CD4-positive, alpha-beta memory T cell (primary cell): ENCODE data around the gene FN3KRP. TPM values are rescaled to one million over a fixed set of nuclear protein-coding genes. Genes with fewer than 3 reads are reported as not detected.

Experiments used
- CTCF ChIA-PET: fragments of 350-600 bp; sonication (Branson Sonifier 250); formaldehyde crosslinking; loops from one replicate; lab custom pipeline; 2021; ENCODE audit warnings: inconsistent platforms; ENCODE audit not compliant: partially characterized antibody; lab: Charles Lee
- POLR2A ChIA-PET: fragments of 350-600 bp; sonication (Branson Sonifier 250); formaldehyde crosslinking; loops from one replicate; lab custom pipeline; 2021; ENCODE audit not compliant: partially characterized antibody; lab: Charles Lee
- DNase-seq, 5 donors: peaks; one replicate each; pipeline versions ENCODE4 v3.0.0 to v3.0.0-alpha.2; 2020 to 2022; ENCODE audit warnings: mixed read lengths in 1 of 5
- H3K27ac ChIP-seq: one replicate; pipeline ENCODE4 v1.7.0; 2013; ENCODE audit warnings: low read depth, low read length
- H3K27me3 ChIP-seq: 2 replicates; pipeline ENCODE4 v1.7.0; 2013; ENCODE audit warnings: mild to moderate bottlenecking, low read length, moderate library complexity; ENCODE audit not compliant: insufficient read depth
- H3K36me3 ChIP-seq: 2 replicates; pipeline ENCODE4 v1.7.0; 2013; ENCODE audit warnings: mild to moderate bottlenecking, low read length, moderate library complexity; ENCODE audit not compliant: insufficient read depth
- H3K4me1 ChIP-seq: 2 replicates; pipeline ENCODE4 v1.7.0; 2013; ENCODE audit warnings: mild to moderate bottlenecking, low read length, moderate library complexity; ENCODE audit not compliant: insufficient read depth
- H3K4me3 ChIP-seq, 2 donors: one replicate each; pipeline ENCODE4 v1.7.0; 2013; ENCODE audit warnings: low read length in 2 of 2, mild to moderate bottlenecking in 1 of 2
- H3K9me3 ChIP-seq, 2 donors: one replicate each; pipeline ENCODE4 v1.7.0; 2013; ENCODE audit warnings: low read length in 2 of 2, control low read depth in 1 of 2; ENCODE audit not compliant: control insufficient read depth in 1 of 2
- H3K27ac Mint-ChIP-seq, 7 donors: one replicate each; pipeline ENCODE4 v1.8.0; 2020 to 2021; ENCODE audit warnings: mixed read lengths in 7 of 7, mild to moderate bottlenecking in 6 of 7, inconsistent platforms in 3 of 7, moderate library complexity in 3 of 7
- H3K27me3 Mint-ChIP-seq, 2 donors: one replicate each; pipeline ENCODE4 v1.8.0; 2020 to 2021; ENCODE audit warnings: mixed read lengths in 2 of 2
- H3K36me3 Mint-ChIP-seq, 2 donors: one replicate each; pipeline ENCODE4 v1.8.0; 2020 to 2021; ENCODE audit warnings: mixed read lengths in 2 of 2, inconsistent platforms in 1 of 2, mild to moderate bottlenecking in 1 of 2
- H3K4me1 Mint-ChIP-seq, 4 donors: one replicate each; pipeline ENCODE4 v1.8.0; 2020 to 2021; ENCODE audit warnings: mixed read lengths in 4 of 4, mild to moderate bottlenecking in 1 of 4
- H3K4me3 Mint-ChIP-seq, 8 donors: one replicate each; pipeline ENCODE4 v1.8.0; 2020 to 2021; ENCODE audit warnings: mixed read lengths in 8 of 8, mild to moderate bottlenecking in 7 of 8, moderate library complexity in 6 of 8, inconsistent platforms in 3 of 8
- H3K9me3 Mint-ChIP-seq, 8 donors: one replicate each; pipeline ENCODE4 v1.8.0; 2020 to 2021; ENCODE audit warnings: mixed read lengths in 8 of 8, mild to moderate bottlenecking in 5 of 8, inconsistent platforms in 3 of 8, moderate library complexity in 1 of 8
- intact Hi-C: fragments of 100-400 bp; cut with micrococcal nuclease; formaldehyde crosslinking; loops from one replicate; pipeline ENCODE4 v1.15.1; 2023
- polyA plus RNA-seq, 2 donors: library from polyadenylated mRNA; unstranded; fragments of 300-500 nt; fragmentation: Illumina TruSeq; gene quantifications; one replicate each; pipeline ENCODE4 v1.2.3, GENCODE V29; 2021
- total RNA-seq, 2 experiments: library from RNA; stranded (reverse); gene quantifications; one replicate each; pipeline ENCODE4 v1.2.3, GENCODE V29; 2021

Gene FN3KRP
- total and polyA plus RNA-seq, 4 experiments from 2014 or later, result 24.6 to 65.2 (median 37.1) TPM

GRCh38 chr17:82683534-82683933 is 33.0 kb upstream of the FN3KRP start:
- Mint-ChIP-seq H3K4me1 (no peaks in the 10 kb centered on the region), H3K27me3 (no peaks in the 10 kb centered on the region), H3K36me3 (peaks cover 7 to 11% of the 10 kb centered on the region in 2 donors), H3K27ac (no peak overlapping the region), H3K4me3 (no peak overlapping the region), H3K9me3 (peaks cover 0 to 15% (median 10%) of the 10 kb centered on the region in 8 donors)
- Histone ChIP-seq H3K4me1 (no peaks in the 10 kb centered on the region), H3K36me3 (no peaks in the 10 kb centered on the region), H3K9me3 (no peaks in the 10 kb centered on the region), H3K27me3 (no peaks in the 10 kb centered on the region), H3K27ac (no peak overlapping the region), H3K4me3 (no peak overlapping the region)
- ChIA-PET CTCF (no interaction called here), POLR2A (no interaction called here)
- DNase-seq, result no peak
- intact Hi-C loops, result no loop called here

DNA sequence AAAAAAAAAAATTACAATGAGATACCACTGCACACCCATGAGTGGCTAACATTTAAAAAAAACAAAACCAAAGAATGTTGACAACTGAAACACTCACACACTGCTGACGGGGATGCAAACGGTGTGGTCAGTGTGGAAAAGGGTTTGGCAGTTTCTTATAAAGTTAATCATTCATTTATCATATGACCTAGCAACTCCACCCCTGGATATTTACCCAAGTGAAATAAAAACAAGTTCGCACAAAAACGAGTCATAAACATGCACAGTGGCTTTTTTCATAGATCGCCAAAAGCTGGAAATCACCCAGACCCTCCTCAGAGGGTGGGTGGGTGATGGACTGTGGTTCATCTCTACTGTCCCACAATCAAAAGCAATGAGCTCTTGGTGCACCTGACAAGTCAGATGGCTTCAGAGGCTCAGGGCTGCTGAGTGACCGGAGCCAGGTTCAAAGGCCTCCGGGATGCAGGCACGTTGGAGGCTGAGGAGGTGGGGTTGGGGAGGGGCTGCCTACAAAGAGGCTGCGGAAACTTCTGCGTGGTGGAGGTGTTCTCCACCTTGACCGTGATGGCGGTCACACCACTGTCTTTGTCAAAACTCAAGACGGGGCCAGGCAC is 32.2 kb upstream of the FN3KRP start:
- no peaks in the 10 kb centered on the region for H3K4me1 ChIP-seq
- Mint-ChIP-seq H3K4me3 (no peak overlapping the region), H3K27ac (no peak overlapping the region), H3K4me1 (no peaks in the 10 kb centered on the region), H3K27me3 (no peaks in the 10 kb centered on the region), H3K9me3 (peaks cover 0 to 15% (median 10%) of the 10 kb centered on the region in 8 donors), H3K36me3 (peaks cover 7 to 11% of the 10 kb centered on the region in 2 donors)
- no peak overlapping the region for H3K27ac ChIP-seq
- H3K27me3 ChIP-seq, result no peaks in the 10 kb centered on the region
- H3K36me3 ChIP-seq, result no peaks in the 10 kb centered on the region
- H3K4me3 ChIP-seq, result no peak overlapping the region
- POLR2A ChIA-PET, result no interaction called here
- CTCF ChIA-PET, result no interaction called here
- no peaks in the 10 kb centered on the region for H3K9me3 ChIP-seq
- no peak for DNase-seq
- intact Hi-C loops, result no loop called here

DNA sequence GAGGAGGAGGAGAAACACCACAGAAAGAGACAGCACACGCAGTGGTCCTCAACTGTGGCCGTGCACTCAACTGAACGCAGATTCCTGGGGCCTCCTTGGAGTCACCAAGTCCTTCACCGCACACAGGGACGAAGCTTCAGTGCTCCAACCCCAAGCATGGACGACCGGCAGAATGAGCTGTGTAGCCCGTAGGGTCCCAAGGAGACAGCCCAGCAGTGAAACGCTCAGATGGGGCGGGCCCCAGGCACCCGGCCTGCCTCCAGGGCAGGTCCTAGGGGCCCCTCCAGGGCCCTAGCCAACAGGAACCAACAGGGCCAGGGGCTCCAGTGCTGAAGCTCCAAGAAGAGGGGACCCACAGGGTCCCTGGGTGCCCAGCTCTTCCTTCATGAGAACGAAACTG is 31.2 kb upstream of the FN3KRP start:
- no peak overlapping the region for H3K27ac ChIP-seq
- no peak overlapping the region for H3K27ac Mint-ChIP-seq
- peaks cover 9 to 16% of the 10 kb centered on the region in 2 donors for H3K36me3 Mint-ChIP-seq
- no peaks in the 10 kb centered on the region for H3K27me3 Mint-ChIP-seq
- POLR2A ChIA-PET, result no interaction called here
- no peaks in the 10 kb centered on the region for H3K36me3 ChIP-seq
- H3K9me3 ChIP-seq, result no peaks in the 10 kb centered on the region
- CTCF ChIA-PET, result interaction anchor here (0.7 kb wide), 1 partner anchor 17 kb away, joined by 3 read pairs; no protein-coding TSS in a partner anchor
- no peak for DNase-seq
- H3K4me1 Mint-ChIP-seq, result no peaks in the 10 kb centered on the region
- intact Hi-C loops, result no loop called here
- H3K9me3 Mint-ChIP-seq, result peaks cover 0 to 15% (median 10%) of the 10 kb centered on the region in 8 donors
- H3K4me3 Mint-ChIP-seq, result no peak overlapping the region
- no peaks in the 10 kb centered on the region for H3K27me3 ChIP-seq
- H3K4me3 ChIP-seq, result no peak overlapping the region
- no peaks in the 10 kb centered on the region for H3K4me1 ChIP-seq

GRCh38 chr17:82686366-82687324 is 29.9 kb upstream of the FN3KRP start:
- peaks cover 9 to 19% of the 10 kb centered on the region in 2 donors for H3K36me3 Mint-ChIP-seq
- Histone ChIP-seq H3K27ac (no peak overlapping the region), H3K9me3 (no peaks in the 10 kb centered on the region), H3K36me3 (no peaks in the 10 kb centered on the region), H3K4me1 (no peaks in the 10 kb centered on the region), H3K27me3 (no peaks in the 10 kb centered on the region), H3K4me3 (no peak overlapping the region)
- ChIA-PET POLR2A (no interaction called here), CTCF (interaction anchor here (0.5 kb wide), 1 partner anchor 111 kb away, joined by 3 read pairs; no protein-coding TSS in a partner anchor)
- H3K27me3 Mint-ChIP-seq, result no peaks in the 10 kb centered on the region
- peaks cover 0 to 10% (median 7%) of the 10 kb centered on the region in 8 donors for H3K9me3 Mint-ChIP-seq
- H3K4me1 Mint-ChIP-seq, result no peaks in the 10 kb centered on the region
- H3K4me3 Mint-ChIP-seq, result no peak overlapping the region
- no peak overlapping the region for H3K27ac Mint-ChIP-seq
- no peak for DNase-seq
- intact Hi-C loops, result no loop called here

GRCh38 chr17:82687375-82687861 is 29.1 kb upstream of the FN3KRP start:
- no peak overlapping the region for H3K27ac Mint-ChIP-seq
- H3K36me3 Mint-ChIP-seq, result peaks cover 2 to 11% of the 10 kb centered on the region in 2 donors
- Histone ChIP-seq H3K36me3 (no peaks in the 10 kb centered on the region), H3K27ac (no peak overlapping the region), H3K4me1 (no peaks in the 10 kb centered on the region), H3K27me3 (no peaks in the 10 kb centered on the region), H3K9me3 (no peaks in the 10 kb centered on the region), H3K4me3 (no peak overlapping the region)
- CTCF ChIA-PET, result no interaction called here
- peaks cover 0 to 2% (median 0%) of the 10 kb centered on the region in 8 donors for H3K9me3 Mint-ChIP-seq
- no peaks in the 10 kb centered on the region for H3K4me1 Mint-ChIP-seq
- intact Hi-C loops, result no loop called here
- no peak for DNase-seq
- H3K27me3 Mint-ChIP-seq, result no peaks in the 10 kb centered on the region
- POLR2A ChIA-PET, result no interaction called here
- no peak overlapping the region for H3K4me3 Mint-ChIP-seq

DNA sequence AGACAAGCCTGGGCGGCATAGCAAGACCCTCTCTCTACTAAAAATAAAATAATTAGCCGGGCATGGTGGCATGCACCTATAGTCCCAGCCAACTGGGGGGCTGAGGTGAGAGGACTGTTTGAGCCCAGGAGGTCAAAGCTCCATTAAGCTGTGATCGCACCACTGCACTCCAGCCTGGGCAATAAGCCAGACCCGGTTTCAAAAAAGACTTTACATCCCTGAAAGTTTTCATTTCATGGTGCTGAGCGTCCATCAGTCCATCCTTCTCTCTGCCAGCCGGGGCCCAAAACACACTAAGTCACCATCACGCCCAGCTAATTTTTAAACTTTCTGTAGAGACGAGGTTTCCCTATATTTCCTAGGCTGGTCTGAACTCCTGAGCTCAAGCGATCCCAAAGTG is 28.6 kb upstream of the FN3KRP start:
- intact Hi-C loops, result no loop called here
- no peaks in the 10 kb centered on the region for H3K36me3 ChIP-seq
- no peaks in the 10 kb centered on the region for H3K4me1 ChIP-seq
- no peak overlapping the region for H3K4me3 Mint-ChIP-seq
- no peaks in the 10 kb centered on the region for H3K27me3 ChIP-seq
- CTCF ChIA-PET, result no interaction called here
- no peaks in the 10 kb centered on the region for H3K9me3 ChIP-seq
- H3K9me3 Mint-ChIP-seq, result no peaks in the 10 kb centered on the region
- DNase-seq, result no peak
- no peak overlapping the region for H3K27ac Mint-ChIP-seq
- POLR2A ChIA-PET, result no interaction called here
- H3K4me3 ChIP-seq, result no peak overlapping the region
- no peaks in the 10 kb centered on the region for H3K27me3 Mint-ChIP-seq
- no peaks in the 10 kb centered on the region for H3K4me1 Mint-ChIP-seq
- peaks cover 2 to 8% of the 10 kb centered on the region in 2 donors for H3K36me3 Mint-ChIP-seq
- H3K27ac ChIP-seq, result no peak overlapping the region

- Mint-ChIP-seq H3K9me3 (peaks cover 0 to 5% (median 2%) of the 10 kb centered on the region in 8 donors), H3K27ac (no peak overlapping the region), H3K4me1 (no peaks in the 10 kb centered on the region), H3K36me3 (peaks cover 2 to 14% of the 10 kb centered on the region in 2 donors), H3K4me3 (no peak overlapping the region), H3K27me3 (no peaks in the 10 kb centered on the region)
- intact Hi-C loops, result no loop called here
- ChIA-PET CTCF (no interaction called here), POLR2A (no interaction called here)
- Histone ChIP-seq H3K4me3 (no peak overlapping the region), H3K36me3 (no peaks in the 10 kb centered on the region), H3K9me3 (no peaks in the 10 kb centered on the region), H3K27me3 (no peaks in the 10 kb centered on the region), H3K27ac (no peak overlapping the region), H3K4me1 (no peaks in the 10 kb centered on the region)
- DNase-seq, result no peak
Observed at GRCh38 chr17:82689077-82689476, 27.4 kb upstream of the FN3KRP start.
